IPS-18a (cell line): Measurements from ENCODE around the gene ZSWIM2.

ENCODE experiments used
- H3K27ac ChIP-seq: one replicate; pipeline ENCODE4 v1.5.1; 2013; ENCODE audit warnings: low read length
- H3K27me3 ChIP-seq: one replicate; pipeline ENCODE4 v1.6.1; 2013; ENCODE audit warnings: mild to moderate bottlenecking, low read length; ENCODE audit not compliant: control insufficient read depth, insufficient read depth
- H3K36me3 ChIP-seq: one replicate; pipeline ENCODE4 v1.6.1; 2013; ENCODE audit warnings: low read depth, low read length; ENCODE audit not compliant: control insufficient read depth
- H3K4me1 ChIP-seq: one replicate; pipeline ENCODE4 v1.6.1; 2013; ENCODE audit warnings: low read depth, low read length; ENCODE audit not compliant: control insufficient read depth
- H3K4me3 ChIP-seq: one replicate; pipeline ENCODE4 v1.5.1; 2013; ENCODE audit warnings: low read length
- H3K9ac ChIP-seq: one replicate; pipeline ENCODE4 v1.6.1; 2013; ENCODE audit warnings: mild to moderate bottlenecking, low read length, moderate library complexity
- H3K9me3 ChIP-seq: one replicate; pipeline ENCODE4 v1.6.1; 2013; ENCODE audit warnings: low read depth, low read length; ENCODE audit not compliant: control insufficient read depth

The ZSWIM2 gene

GRCh38 chr2:186881660-186882059 is 32.7 kb upstream of the ZSWIM2 start:
- Histone ChIP-seq H3K27ac (no peak overlapping the region), H3K36me3 (no peaks in the 10 kb centered on the region), H3K4me3 (no peak overlapping the region), H3K9me3 (no peaks in the 10 kb centered on the region), H3K27me3 (no peaks in the 10 kb centered on the region), H3K4me1 (no peaks in the 10 kb centered on the region), H3K9ac (no peak overlapping the region)

- no peak overlapping the region for H3K9ac ChIP-seq
- no peaks in the 10 kb centered on the region for H3K36me3 ChIP-seq
- H3K27me3 ChIP-seq = no peaks in the 10 kb centered on the region
- no peaks in the 10 kb centered on the region for H3K9me3 ChIP-seq
- H3K27ac ChIP-seq = no peak overlapping the region
- H3K4me3 ChIP-seq = no peak overlapping the region
- no peaks in the 10 kb centered on the region for H3K4me1 ChIP-seq
Measured at GRCh38 chr2:186879312-186879711, 30.3 kb upstream of the ZSWIM2 start.

- H3K4me1 ChIP-seq = no peaks in the 10 kb centered on the region
- no peak overlapping the region for H3K9ac ChIP-seq
- H3K27me3 ChIP-seq = no peaks in the 10 kb centered on the region
- H3K4me3 ChIP-seq = no peak overlapping the region
- H3K9me3 ChIP-seq = no peaks in the 10 kb centered on the region
- H3K36me3 ChIP-seq = no peaks in the 10 kb centered on the region
- H3K27ac ChIP-seq = no peak overlapping the region
Measured at GRCh38 chr2:186874713-186875112, 25.7 kb upstream of the ZSWIM2 start.

GRCh38 chr2:186871881-186872280 is 22.9 kb upstream of the ZSWIM2 start:
- H3K9ac ChIP-seq = no peak overlapping the region
- H3K9me3 ChIP-seq = no peaks in the 10 kb centered on the region
- no peak overlapping the region for H3K4me3 ChIP-seq
- H3K36me3 ChIP-seq = no peaks in the 10 kb centered on the region
- H3K27ac ChIP-seq = no peak overlapping the region
- no peaks in the 10 kb centered on the region for H3K27me3 ChIP-seq
- H3K4me1 ChIP-seq = no peaks in the 10 kb centered on the region

GRCh38 chr2:186868344-186868743 is 19.4 kb upstream of the ZSWIM2 start:
- H3K4me3 ChIP-seq = no peak overlapping the region
- H3K9ac ChIP-seq = no peak overlapping the region
- H3K27ac ChIP-seq = no peak overlapping the region
- no peaks in the 10 kb centered on the region for H3K4me1 ChIP-seq
- no peaks in the 10 kb centered on the region for H3K9me3 ChIP-seq
- no peaks in the 10 kb centered on the region for H3K27me3 ChIP-seq
- H3K36me3 ChIP-seq = no peaks in the 10 kb centered on the region

GRCh38 chr2:186862869-186863709 is 14.1 kb upstream of the ZSWIM2 start:
- Histone ChIP-seq H3K4me1 (no peaks in the 10 kb centered on the region), H3K9me3 (no peaks in the 10 kb centered on the region), H3K9ac (no peak overlapping the region), H3K4me3 (no peak overlapping the region), H3K27me3 (no peaks in the 10 kb centered on the region), H3K27ac (no peak overlapping the region), H3K36me3 (no peaks in the 10 kb centered on the region)

GRCh38 chr2:186855216-186855615 is 6.2 kb upstream of the ZSWIM2 start:
- no peak overlapping the region for H3K27ac ChIP-seq
- no peaks in the 10 kb centered on the region for H3K9me3 ChIP-seq
- H3K36me3 ChIP-seq = no peaks in the 10 kb centered on the region
- no peak overlapping the region for H3K4me3 ChIP-seq
- no peaks in the 10 kb centered on the region for H3K27me3 ChIP-seq
- H3K9ac ChIP-seq = no peak overlapping the region
- H3K4me1 ChIP-seq = no peaks in the 10 kb centered on the region

- no peak overlapping the region for H3K4me3 ChIP-seq
- H3K27me3 ChIP-seq = peaks cover 10% of the 10 kb centered on the region
Measured at GRCh38 chr2:186853951-186854350, 5.0 kb upstream of the ZSWIM2 start.

GRCh38 chr2:186852508-186852907 is 3.5 kb upstream of the ZSWIM2 start:
- Histone ChIP-seq H3K9me3 (no peaks in the 10 kb centered on the region), H3K9ac (no peak overlapping the region), H3K4me1 (peaks cover 4% of the 10 kb centered on the region), H3K36me3 (no peaks in the 10 kb centered on the region), H3K4me3 (no peak overlapping the region), H3K27ac (no peak overlapping the region), H3K27me3 (peaks cover 10% of the 10 kb centered on the region)

More at GRCh38 chr2:186853951-186854350, 5.0 kb upstream of the ZSWIM2 start:
- no peaks in the 10 kb centered on the region for H3K36me3 ChIP-seq
- no peak overlapping the region for H3K9ac ChIP-seq
- H3K4me1 ChIP-seq = peaks cover 4% of the 10 kb centered on the region
- no peak overlapping the region for H3K27ac ChIP-seq
- no peaks in the 10 kb centered on the region for H3K9me3 ChIP-seq

GRCh38 chr2:186842373-186842772 is 6.6 kb downstream of the ZSWIM2 start:
- Histone ChIP-seq H3K27ac (no peak overlapping the region), H3K4me3 (no peak overlapping the region), H3K4me1 (no peaks in the 10 kb centered on the region), H3K9me3 (no peaks in the 10 kb centered on the region), H3K36me3 (no peaks in the 10 kb centered on the region), H3K27me3 (no peaks in the 10 kb centered on the region), H3K9ac (no peak overlapping the region)

- Histone ChIP-seq H3K4me1 (no peaks in the 10 kb centered on the region), H3K9me3 (no peaks in the 10 kb centered on the region), H3K36me3 (no peaks in the 10 kb centered on the region), H3K27me3 (no peaks in the 10 kb centered on the region), H3K4me3 (no peak overlapping the region), H3K9ac (no peak overlapping the region), H3K27ac (no peak overlapping the region)
Measured at GRCh38 chr2:186841940-186842339, 7.0 kb downstream of the ZSWIM2 start.

GRCh38 chr2:186835628-186836027 is 13.3 kb downstream of the ZSWIM2 start:
- H3K27ac ChIP-seq = no peak overlapping the region
- no peaks in the 10 kb centered on the region for H3K9me3 ChIP-seq
- H3K4me1 ChIP-seq = no peaks in the 10 kb centered on the region
- no peak overlapping the region for H3K4me3 ChIP-seq
- H3K27me3 ChIP-seq = no peaks in the 10 kb centered on the region
- no peaks in the 10 kb centered on the region for H3K36me3 ChIP-seq
- no peak overlapping the region for H3K9ac ChIP-seq
